Osteoblast (primary cell): Measurements from ENCODE around the gene MUC2. TPM values are rescaled to one million over a fixed set of nuclear protein-coding genes. Genes with fewer than 3 reads are reported as not detected.
A peak's percentile ranks its signal among the peaks of the same experiment; 100 is the strongest.
"Not testable (repeated sequence)": the region's sequence is repeated elsewhere in the genome, so short reads cannot be mapped to it uniquely, and the experiment has no call there.

Source experiments
- DNase-seq: peaks from one replicate; pipeline ENCODE4 v3.0.0; 2011; ENCODE audit warnings: low spot score, mixed read lengths; ENCODE audit not compliant: insufficient read length; ENCODE audit errors: missing footprints
- H2AFZ ChIP-seq: 2 replicates; pipeline ENCODE4 v1.6.0; 2011; ENCODE audit warnings: mild to moderate bottlenecking, low read length
- H3K27ac ChIP-seq: 2 replicates; pipeline ENCODE4 v1.5.1; 2011; ENCODE audit warnings: mild to moderate bottlenecking, low read depth, low read length, moderate library complexity
- H3K27me3 ChIP-seq: 2 replicates; pipeline ENCODE4 v1.6.0; 2012; ENCODE audit warnings: mild to moderate bottlenecking, control low read depth, inconsistent platforms, low read length, moderate library complexity; ENCODE audit not compliant: insufficient read depth
- H3K36me3 ChIP-seq: 2 replicates; pipeline ENCODE4 v1.5.1; 2011; ENCODE audit warnings: mild to moderate bottlenecking, low read length, control low read depth, moderate library complexity; ENCODE audit not compliant: insufficient read depth
- H3K4me1 ChIP-seq: 2 replicates; pipeline ENCODE4 v1.5.1; 2011; ENCODE audit warnings: mild to moderate bottlenecking, low read length, control low read depth, moderate library complexity; ENCODE audit not compliant: insufficient read depth
- H3K4me2 ChIP-seq: 2 replicates; pipeline ENCODE4 v1.6.0; 2011; ENCODE audit warnings: mild to moderate bottlenecking, low read length; ENCODE audit not compliant: insufficient read depth
- H3K4me3 ChIP-seq: fragments of 200-600 bp; sonication (generic); 3 replicates; pipeline ENCODE4 v1.5.1; 2012; ENCODE audit warnings: mild to moderate bottlenecking, low read length, inconsistent platforms; ENCODE audit not compliant: insufficient read depth
- H3K79me2 ChIP-seq: 2 replicates; pipeline ENCODE4 v1.6.0; 2012; ENCODE audit warnings: mild to moderate bottlenecking, low read length, control low read depth, inconsistent platforms; ENCODE audit not compliant: insufficient read depth
- H3K9me3 ChIP-seq: 2 replicates; pipeline ENCODE4 v1.5.1; 2011; ENCODE audit warnings: low read depth, low read length, control low read depth
- H4K20me1 ChIP-seq: 2 replicates; pipeline ENCODE4 v1.6.0; 2012; ENCODE audit warnings: mild to moderate bottlenecking, low read length, control low read depth; ENCODE audit not compliant: insufficient read depth
- CTCF ChIP-seq: IDR thresholded peaks from 2 replicates; pipeline ENCODE4 v1.5.1; 2011; ENCODE audit warnings: mild to moderate bottlenecking, low read depth, low read length, moderate library complexity; ENCODE audit errors: extremely low read depth
- total RNA-seq: library from RNA; depleted of rRNA; stranded (reverse); fragments of >200 nt; gene quantifications from 2 replicates; pipeline ENCODE4 v1.2.3, GENCODE V29; 2012

The MUC2 gene
- total RNA-seq, 1 donor: not detected

DNA sequence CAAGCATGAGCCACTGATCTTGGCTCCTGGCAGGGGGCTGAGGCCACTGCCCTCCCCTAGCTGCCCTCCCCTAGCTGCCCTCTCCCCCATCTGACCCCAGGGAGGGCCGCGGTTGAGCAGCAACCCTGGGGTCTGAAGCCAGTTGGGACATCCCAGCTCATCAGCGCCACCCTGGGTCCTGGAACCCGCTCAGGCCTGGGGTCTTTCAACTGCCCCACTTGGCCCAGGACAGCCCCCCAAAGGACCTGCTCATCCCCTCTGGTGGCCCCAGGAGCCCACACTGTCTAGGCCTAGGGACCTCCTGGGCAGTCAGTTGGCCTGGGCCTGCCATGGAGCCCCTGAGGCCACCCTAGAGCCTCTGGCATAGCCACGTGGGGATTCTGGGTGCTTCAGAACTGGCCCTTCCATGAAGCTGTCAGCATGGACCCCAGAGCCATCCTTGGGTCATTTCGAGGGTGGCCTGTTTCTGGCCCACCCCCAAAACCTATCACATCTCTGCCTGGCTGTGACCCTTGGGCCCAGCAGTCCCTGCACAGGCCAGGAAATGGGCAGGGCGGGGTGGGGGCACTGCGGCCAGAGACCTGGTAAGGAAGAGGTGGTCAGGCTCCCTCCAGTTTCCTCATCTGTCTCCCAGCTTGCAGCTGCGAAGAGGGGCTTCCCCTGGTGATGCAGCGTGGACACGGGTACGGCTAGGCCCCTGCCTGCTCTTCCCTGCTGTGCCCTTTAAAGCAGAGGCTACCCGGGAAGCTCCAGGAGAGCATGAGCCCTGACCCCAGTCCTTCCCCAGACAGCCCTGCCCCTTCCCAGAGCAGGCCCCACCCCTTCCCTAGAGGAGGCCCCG, 37.9 kb downstream of the MUC2 start:
- DNase-seq: peak; percentile 73
- Histone ChIP-seq H3K4me3 (no peak overlapping the region), H2AFZ (no peak overlapping the region), H4K20me1 (no peaks in the 10 kb centered on the region), H3K36me3 (no peaks in the 10 kb centered on the region), H3K27ac (no peak overlapping the region), H3K4me2 (no peak overlapping the region), H3K4me1 (no peaks in the 10 kb centered on the region), H3K9me3 (no peaks in the 10 kb centered on the region), H3K79me2 (no peaks in the 10 kb centered on the region), H3K27me3 (peaks cover 3% of the 10 kb centered on the region)
- TF ChIP-seq CTCF: no peak

- TF ChIP-seq CTCF: no peak
- Histone ChIP-seq H3K79me2 (no peaks in the 10 kb centered on the region), H3K4me1 (no peaks in the 10 kb centered on the region), H3K27me3 (peaks cover 3% of the 10 kb centered on the region), H3K4me3 (no peak overlapping the region), H3K9me3 (no peaks in the 10 kb centered on the region), H4K20me1 (no peaks in the 10 kb centered on the region), H3K36me3 (no peaks in the 10 kb centered on the region), H3K4me2 (no peak overlapping the region), H3K27ac (no peak overlapping the region), H2AFZ (no peak overlapping the region)
- DNase-seq: peak; percentile 72
Observed at GRCh38 chr11:1113405-1114201, 38.9 kb downstream of the MUC2 start.

- not testable (repeated sequence) for H4K20me1 ChIP-seq, DNase-seq, H3K4me3 ChIP-seq, H3K4me2 ChIP-seq, H3K4me1 ChIP-seq, H3K27ac ChIP-seq, H3K9me3 ChIP-seq, H3K79me2 ChIP-seq, H2AFZ ChIP-seq, H3K36me3 ChIP-seq, H3K27me3 ChIP-seq
Observed at GRCh38 chr11:1115292-1115691, 40.6 kb downstream of the MUC2 start.

GRCh38 chr11:1116104-1116503, 41.4 kb downstream of the MUC2 start:
- no peak for TF ChIP-seq CTCF
- Histone ChIP-seq H3K27ac (no peak overlapping the region), H4K20me1 (no peaks in the 10 kb centered on the region), H3K9me3 (no peaks in the 10 kb centered on the region), H3K4me3 (no peak overlapping the region), H3K4me2 (no peak overlapping the region), H3K27me3 (peaks cover 3% of the 10 kb centered on the region), H3K79me2 (no peaks in the 10 kb centered on the region), H3K4me1 (no peaks in the 10 kb centered on the region), H3K36me3 (no peaks in the 10 kb centered on the region), H2AFZ (no peak overlapping the region)
- peak; percentile 68 for DNase-seq
